Esophagus muscularis mucosa (tissue), 4 donors: ENCODE measurements around the gene RPAIN.

Experiments
- EP300 ChIP-seq: sonication (generic); formaldehyde crosslinking; IDR thresholded peaks from one replicate; pipeline ENCODE4 v1.6.1; 2017; ENCODE audit warnings: antibody characterized with exemption
- POLR2A ChIP-seq: fragments of 450-650 bp; IDR thresholded peaks from one replicate; pipeline ENCODE4 v1.6.1; 2017; ENCODE audit warnings: antibody characterized with exemption, moderate library complexity, mild to moderate bottlenecking, low read depth
- POLR2AphosphoS5 ChIP-seq, 2 donors: sonication (generic); formaldehyde crosslinking; IDR thresholded peaks; one replicate each; pipeline ENCODE4 v1.6.1; 2017; ENCODE audit warnings: antibody characterized with exemption in 2 of 2
- TF ChIP-seq, protein P1 (sequence below), 3 experiments: fragments of 200-600 bp in 2 of 3; fragments of 450-650 bp in 1 of 3; sonication (generic) in 2 of 3; IDR thresholded peaks; one replicate each; pipeline ENCODE4 v1.5.1; 2017 to 2019; ENCODE audit warnings: antibody characterized with exemption in 3 of 3, mild to moderate bottlenecking in 2 of 3, moderate library complexity in 1 of 3

DNA sequence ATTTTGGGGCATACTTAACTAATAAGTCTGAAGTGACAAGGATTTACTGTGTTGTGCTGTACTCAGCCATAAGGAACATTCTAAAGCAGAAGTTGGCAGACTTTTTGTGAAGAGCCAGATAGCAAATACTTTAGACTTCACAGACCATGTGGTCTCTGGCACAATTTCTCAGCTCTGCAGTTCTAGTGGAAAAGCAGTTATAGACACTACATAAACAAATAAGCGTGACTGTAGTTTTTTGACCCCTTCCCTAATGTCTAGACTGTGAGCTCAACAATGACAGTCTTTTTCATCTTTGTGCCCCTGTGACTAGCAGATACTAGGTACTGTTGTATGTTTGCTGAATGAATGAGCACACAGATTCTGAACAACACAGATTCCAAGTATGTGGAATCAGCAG, 4.9 kb downstream of the RPAIN start:
- TF ChIP-seq, protein P1, sequence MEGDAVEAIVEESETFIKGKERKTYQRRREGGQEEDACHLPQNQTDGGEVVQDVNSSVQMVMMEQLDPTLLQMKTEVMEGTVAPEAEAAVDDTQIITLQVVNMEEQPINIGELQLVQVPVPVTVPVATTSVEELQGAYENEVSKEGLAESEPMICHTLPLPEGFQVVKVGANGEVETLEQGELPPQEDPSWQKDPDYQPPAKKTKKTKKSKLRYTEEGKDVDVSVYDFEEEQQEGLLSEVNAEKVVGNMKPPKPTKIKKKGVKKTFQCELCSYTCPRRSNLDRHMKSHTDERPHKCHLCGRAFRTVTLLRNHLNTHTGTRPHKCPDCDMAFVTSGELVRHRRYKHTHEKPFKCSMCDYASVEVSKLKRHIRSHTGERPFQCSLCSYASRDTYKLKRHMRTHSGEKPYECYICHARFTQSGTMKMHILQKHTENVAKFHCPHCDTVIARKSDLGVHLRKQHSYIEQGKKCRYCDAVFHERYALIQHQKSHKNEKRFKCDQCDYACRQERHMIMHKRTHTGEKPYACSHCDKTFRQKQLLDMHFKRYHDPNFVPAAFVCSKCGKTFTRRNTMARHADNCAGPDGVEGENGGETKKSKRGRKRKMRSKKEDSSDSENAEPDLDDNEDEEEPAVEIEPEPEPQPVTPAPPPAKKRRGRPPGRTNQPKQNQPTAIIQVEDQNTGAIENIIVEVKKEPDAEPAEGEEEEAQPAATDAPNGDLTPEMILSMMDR (IDR thresholded peaks at IDR 0.05) = no peak
- no peak for TF ChIP-seq POLR2A
- no peak for TF ChIP-seq POLR2AphosphoS5 (IDR thresholded peaks at IDR 0.05)
- no peak for TF ChIP-seq EP300
